ENCODE data around the gene MBTPS1.

DNA sequence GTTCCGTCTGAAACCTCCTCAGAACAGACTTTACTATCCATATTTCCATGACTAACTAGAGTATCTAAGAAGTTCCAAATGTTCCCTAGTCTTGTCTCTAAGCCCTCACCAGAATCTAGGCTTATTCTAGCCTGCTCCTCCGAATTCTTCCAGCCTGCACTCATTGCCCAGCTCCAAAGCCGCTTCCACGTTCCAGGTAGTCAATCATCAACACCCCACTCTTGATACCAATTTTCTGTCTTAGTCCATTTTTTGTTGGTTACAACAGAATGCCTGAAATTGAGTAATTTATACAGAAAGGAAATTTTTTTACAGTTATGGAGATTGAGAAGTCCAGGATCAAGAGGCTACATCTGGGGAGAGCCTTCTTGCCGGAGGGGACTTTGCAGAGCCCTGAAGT is 95.3 kb downstream of the MBTPS1 start:
- TF ChIP-seq EZH2 (IDR thresholded peaks at IDR 0.05; ENCODE audit: low read depth, unreplicated experiment) (no peak), POLR2AphosphoS5 (IDR thresholded peaks at IDR 0.05; ENCODE audit: low read depth) (no peak), EZH2phosphoT487 (IDR thresholded peaks at IDR 0.05; ENCODE audit: unreplicated experiment) (no peak), CREB1 (CRISPR knock-in tag; IDR thresholded peaks at IDR 0.05; ENCODE audit: low read depth) (no peak), JUNB (IDR thresholded peaks at IDR 0.05; ENCODE audit: unreplicated experiment) (no peak), STAT1 (IDR thresholded peaks at IDR 0.05; ENCODE audit: unreplicated experiment) (no peak), ZNF114 (CRISPR knock-in tag; IDR thresholded peaks at IDR 0.05) (no peak)
- TF ChIP-seq, protein P1, sequence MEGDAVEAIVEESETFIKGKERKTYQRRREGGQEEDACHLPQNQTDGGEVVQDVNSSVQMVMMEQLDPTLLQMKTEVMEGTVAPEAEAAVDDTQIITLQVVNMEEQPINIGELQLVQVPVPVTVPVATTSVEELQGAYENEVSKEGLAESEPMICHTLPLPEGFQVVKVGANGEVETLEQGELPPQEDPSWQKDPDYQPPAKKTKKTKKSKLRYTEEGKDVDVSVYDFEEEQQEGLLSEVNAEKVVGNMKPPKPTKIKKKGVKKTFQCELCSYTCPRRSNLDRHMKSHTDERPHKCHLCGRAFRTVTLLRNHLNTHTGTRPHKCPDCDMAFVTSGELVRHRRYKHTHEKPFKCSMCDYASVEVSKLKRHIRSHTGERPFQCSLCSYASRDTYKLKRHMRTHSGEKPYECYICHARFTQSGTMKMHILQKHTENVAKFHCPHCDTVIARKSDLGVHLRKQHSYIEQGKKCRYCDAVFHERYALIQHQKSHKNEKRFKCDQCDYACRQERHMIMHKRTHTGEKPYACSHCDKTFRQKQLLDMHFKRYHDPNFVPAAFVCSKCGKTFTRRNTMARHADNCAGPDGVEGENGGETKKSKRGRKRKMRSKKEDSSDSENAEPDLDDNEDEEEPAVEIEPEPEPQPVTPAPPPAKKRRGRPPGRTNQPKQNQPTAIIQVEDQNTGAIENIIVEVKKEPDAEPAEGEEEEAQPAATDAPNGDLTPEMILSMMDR (conservative IDR thresholded peaks at IDR 0.05; ENCODE audit: low read depth in 2 of 2), result no peak
- TF ChIP-seq, protein P2, sequence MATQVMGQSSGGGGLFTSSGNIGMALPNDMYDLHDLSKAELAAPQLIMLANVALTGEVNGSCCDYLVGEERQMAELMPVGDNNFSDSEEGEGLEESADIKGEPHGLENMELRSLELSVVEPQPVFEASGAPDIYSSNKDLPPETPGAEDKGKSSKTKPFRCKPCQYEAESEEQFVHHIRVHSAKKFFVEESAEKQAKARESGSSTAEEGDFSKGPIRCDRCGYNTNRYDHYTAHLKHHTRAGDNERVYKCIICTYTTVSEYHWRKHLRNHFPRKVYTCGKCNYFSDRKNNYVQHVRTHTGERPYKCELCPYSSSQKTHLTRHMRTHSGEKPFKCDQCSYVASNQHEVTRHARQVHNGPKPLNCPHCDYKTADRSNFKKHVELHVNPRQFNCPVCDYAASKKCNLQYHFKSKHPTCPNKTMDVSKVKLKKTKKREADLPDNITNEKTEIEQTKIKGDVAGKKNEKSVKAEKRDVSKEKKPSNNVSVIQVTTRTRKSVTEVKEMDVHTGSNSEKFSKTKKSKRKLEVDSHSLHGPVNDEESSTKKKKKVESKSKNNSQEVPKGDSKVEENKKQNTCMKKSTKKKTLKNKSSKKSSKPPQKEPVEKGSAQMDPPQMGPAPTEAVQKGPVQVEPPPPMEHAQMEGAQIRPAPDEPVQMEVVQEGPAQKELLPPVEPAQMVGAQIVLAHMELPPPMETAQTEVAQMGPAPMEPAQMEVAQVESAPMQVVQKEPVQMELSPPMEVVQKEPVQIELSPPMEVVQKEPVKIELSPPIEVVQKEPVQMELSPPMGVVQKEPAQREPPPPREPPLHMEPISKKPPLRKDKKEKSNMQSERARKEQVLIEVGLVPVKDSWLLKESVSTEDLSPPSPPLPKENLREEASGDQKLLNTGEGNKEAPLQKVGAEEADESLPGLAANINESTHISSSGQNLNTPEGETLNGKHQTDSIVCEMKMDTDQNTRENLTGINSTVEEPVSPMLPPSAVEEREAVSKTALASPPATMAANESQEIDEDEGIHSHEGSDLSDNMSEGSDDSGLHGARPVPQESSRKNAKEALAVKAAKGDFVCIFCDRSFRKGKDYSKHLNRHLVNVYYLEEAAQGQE (IDR thresholded peaks at IDR 0.05; ENCODE audit: unreplicated experiment), result no peak
- TF ChIP-seq, protein P3, sequence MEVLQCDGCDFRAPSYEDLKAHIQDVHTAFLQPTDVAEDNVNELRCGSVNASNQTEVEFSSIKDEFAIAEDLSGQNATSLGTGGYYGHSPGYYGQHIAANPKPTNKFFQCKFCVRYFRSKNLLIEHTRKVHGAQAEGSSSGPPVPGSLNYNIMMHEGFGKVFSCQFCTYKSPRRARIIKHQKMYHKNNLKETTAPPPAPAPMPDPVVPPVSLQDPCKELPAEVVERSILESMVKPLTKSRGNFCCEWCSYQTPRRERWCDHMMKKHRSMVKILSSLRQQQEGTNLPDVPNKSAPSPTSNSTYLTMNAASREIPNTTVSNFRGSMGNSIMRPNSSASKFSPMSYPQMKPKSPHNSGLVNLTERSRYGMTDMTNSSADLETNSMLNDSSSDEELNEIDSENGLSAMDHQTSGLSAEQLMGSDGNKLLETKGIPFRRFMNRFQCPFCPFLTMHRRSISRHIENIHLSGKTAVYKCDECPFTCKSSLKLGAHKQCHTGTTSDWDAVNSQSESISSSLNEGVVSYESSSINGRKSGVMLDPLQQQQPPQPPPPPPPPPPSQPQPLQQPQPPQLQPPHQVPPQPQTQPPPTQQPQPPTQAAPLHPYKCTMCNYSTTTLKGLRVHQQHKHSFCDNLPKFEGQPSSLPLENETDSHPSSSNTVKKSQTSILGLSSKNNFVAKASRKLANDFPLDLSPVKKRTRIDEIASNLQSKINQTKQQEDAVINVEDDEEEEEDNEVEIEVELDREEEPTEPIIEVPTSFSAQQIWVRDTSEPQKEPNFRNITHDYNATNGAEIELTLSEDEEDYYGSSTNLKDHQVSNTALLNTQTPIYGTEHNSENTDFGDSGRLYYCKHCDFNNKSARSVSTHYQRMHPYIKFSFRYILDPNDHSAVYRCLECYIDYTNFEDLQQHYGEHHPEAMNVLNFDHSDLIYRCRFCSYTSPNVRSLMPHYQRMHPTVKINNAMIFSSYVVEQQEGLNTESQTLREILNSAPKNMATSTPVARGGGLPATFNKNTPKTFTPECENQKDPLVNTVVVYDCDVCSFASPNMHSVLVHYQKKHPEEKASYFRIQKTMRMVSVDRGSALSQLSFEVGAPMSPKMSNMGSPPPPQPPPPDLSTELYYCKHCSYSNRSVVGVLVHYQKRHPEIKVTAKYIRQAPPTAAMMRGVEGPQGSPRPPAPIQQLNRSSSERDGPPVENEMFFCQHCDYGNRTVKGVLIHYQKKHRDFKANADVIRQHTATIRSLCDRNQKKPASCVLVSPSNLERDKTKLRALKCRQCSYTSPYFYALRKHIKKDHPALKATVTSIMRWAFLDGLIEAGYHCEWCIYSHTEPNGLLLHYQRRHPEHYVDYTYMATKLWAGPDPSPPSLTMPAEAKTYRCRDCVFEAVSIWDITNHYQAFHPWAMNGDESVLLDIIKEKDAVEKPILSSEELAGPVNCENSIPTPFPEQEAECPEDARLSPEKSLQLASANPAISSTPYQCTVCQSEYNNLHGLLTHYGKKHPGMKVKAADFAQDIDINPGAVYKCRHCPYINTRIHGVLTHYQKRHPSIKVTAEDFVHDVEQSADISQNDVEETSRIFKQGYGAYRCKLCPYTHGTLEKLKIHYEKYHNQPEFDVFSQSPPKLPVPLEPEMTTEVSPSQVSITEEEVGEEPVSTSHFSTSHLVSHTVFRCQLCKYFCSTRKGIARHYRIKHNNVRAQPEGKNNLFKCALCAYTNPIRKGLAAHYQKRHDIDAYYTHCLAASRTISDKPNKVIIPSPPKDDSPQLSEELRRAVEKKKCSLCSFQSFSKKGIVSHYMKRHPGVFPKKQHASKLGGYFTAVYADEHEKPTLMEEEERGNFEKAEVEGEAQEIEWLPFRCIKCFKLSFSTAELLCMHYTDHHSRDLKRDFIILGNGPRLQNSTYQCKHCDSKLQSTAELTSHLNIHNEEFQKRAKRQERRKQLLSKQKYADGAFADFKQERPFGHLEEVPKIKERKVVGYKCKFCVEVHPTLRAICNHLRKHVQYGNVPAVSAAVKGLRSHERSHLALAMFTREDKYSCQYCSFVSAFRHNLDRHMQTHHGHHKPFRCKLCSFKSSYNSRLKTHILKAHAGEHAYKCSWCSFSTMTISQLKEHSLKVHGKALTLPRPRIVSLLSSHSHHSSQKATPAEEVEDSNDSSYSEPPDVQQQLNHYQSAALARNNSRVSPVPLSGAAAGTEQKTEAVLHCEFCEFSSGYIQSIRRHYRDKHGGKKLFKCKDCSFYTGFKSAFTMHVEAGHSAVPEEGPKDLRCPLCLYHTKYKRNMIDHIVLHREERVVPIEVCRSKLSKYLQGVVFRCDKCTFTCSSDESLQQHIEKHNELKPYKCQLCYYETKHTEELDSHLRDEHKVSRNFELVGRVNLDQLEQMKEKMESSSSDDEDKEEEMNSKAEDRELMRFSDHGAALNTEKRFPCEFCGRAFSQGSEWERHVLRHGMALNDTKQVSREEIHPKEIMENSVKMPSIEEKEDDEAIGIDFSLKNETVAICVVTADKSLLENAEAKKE (CRISPR knock-in tag; IDR thresholded peaks at IDR 0.05), result no peak
- TF ChIP-seq, protein P4, sequence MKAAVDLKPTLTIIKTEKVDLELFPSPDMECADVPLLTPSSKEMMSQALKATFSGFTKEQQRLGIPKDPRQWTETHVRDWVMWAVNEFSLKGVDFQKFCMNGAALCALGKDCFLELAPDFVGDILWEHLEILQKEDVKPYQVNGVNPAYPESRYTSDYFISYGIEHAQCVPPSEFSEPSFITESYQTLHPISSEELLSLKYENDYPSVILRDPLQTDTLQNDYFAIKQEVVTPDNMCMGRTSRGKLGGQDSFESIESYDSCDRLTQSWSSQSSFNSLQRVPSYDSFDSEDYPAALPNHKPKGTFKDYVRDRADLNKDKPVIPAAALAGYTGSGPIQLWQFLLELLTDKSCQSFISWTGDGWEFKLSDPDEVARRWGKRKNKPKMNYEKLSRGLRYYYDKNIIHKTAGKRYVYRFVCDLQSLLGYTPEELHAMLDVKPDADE (IDR thresholded peaks at IDR 0.05), result no peak

Measured in GM23338 (cell line).